Right renal pelvis (tissue), 4 donors: Measurements from ENCODE around the gene MPC1L. TPM values are rescaled to one million over a fixed set of nuclear protein-coding genes. Genes with fewer than 3 reads are reported as not detected.
A peak's percentile ranks its signal among the peaks of the same experiment; 100 is the strongest.
"Not testable (repeated sequence)": the region's sequence is repeated elsewhere in the genome, so short reads cannot be mapped to it uniquely, and the experiment has no call there.

Experiments used
- DNase-seq, 4 donors: peaks; one replicate each; pipeline ENCODE4 v3.0.0-alpha.2; 2013; ENCODE audit warnings: low read depth in 4 of 4, low spot score in 3 of 4, missing footprints in 1 of 4
- polyA plus RNA-seq, 4 donors: library from polyadenylated mRNA; unstranded; fragments of 120-200 nt; gene quantifications; one replicate each; pipeline ENCODE4 v1.2.1, GENCODE V29; 2013; ENCODE audit not compliant: insufficient read length in 4 of 4

MPC1L gene
- not detected for polyA plus RNA-seq

DNA sequence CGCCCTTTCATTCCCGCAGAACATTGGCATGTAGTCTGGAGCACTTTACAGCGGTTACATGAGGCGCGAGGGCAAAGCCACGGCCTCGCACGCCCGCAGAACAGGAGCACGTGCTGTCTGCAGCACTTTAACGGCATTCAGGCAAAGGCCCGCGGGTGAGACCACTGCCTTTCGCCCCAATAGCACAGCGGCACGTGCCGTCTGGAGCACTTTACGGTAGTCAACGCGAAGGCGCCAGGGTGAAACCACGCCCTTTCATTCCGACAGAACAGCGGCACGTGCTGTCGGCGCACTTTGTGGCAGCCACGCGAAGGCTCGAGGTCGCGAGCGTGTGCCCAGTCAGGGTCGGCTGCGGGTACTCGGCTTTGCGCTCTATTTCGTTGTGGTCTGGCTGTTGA is at the start of gene MPC1L:
MPC1L (plus strand) TSS at position 290 of the 398 bp plus-strand sequence. CDS start 138 bp downstream, outside the sequence.
- DNase-seq, result no peak

DNA sequence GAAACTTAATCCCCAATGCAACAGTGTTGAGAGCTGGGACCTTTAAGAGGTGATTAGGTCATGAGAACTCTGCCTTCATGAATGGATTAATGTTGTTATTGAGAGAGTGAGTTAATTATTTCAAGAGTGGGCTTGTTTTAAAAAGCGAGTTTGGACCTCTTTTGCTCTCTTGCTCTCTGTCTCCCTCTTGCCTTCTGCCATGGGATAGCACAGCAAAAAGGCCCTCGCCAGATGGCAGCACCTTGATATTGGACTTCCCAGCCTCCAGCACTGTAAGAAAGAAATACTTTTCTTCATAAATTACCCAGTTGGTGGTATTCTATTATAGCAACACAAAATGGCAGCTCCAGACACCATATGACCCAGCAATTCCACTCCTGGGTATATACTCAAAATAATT is 49.5 kb upstream of the MPC1L start:
- no peak for DNase-seq

DNA sequence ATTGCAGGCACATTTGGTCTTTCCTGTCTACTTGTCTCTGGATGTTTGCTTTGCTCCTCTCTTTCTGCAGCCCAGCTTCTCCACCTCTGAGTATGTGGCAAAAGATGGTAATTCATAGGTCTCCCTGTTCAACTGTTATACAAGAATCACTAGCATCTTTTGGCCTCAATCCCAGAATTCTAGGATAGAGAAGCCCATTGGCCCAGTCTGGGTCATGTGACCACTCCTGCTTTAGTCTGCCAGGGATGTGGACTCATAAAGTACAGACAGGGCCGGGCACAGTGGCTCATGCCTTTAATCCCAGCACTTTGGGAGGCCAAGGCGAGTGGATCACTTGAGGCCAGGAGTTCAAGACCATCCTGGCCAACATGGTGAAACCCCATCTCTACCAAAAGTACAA is 47.8 kb upstream of the MPC1L start:
- DNase-seq, result not testable (repeated sequence)

DNA sequence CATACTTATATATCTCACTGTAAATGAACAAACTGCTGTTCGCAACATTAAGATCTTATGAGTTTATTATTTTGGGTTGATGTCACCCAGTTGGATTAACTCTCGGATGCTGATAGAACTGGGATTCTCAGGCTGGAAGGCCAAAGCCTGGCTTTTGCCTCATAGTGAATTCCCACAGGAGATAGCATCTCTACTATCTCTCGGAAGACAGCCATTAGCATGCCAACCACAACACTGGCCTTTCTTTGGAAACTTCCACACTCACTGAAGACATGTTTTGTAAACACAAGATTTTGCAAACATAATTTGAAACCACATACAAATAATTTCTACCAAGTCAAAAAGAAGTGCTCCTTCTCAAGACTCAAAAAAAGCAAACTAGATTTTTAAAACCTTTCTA is 46.9 kb upstream of the MPC1L start:
- no peak for DNase-seq

DNA sequence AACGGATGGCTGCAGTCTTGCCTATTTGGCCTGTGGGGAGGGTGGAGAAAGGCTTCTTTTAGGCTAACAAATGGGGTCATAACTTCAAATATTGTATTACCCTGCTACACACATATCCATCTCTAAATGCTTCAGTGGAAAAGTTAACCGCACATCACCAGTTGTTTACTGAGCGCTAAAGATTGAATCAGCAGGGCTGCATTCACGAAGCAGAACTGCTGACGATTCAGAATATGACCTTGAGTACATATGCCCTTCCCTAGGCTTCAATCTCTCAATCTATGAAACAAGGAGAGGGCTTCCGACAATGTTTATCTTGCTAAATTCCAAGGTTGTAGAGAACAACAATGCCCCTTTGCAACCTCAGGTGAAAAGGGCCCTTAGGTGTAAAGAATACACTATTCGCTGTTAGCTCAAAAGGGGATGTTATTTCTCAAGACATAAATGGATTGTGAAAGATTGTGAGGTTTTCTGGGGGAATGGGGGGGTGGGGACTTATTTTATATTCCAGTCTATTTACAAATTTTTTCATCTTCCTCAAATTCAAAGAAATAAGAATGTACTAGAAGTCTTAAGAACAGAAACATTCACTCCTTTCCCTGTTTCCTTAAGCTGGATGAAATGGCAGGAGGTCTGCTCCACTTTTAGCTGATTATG is 45.1 kb upstream of the MPC1L start:
- no peak for DNase-seq

DNA sequence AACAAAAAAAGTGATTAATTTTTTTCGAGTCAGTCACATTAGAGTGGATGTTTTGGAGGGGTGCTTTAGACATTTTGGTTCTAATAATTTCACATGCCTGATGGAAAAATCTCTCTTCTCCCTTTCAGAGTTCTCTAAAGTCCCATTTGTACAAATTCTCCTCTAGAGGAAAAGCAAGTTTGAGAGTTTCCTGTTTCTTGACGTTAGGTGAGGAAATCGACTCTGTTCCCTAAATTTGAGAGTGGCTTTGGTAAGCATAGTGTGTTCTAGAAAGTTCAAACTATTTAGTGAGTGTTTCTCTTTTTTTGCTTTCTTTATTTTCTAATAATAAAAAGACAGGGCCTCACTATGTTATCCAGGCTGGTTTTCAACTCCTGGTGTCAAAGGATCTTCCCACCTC is 44.1 kb upstream of the MPC1L start:
- no peak for DNase-seq

DNA sequence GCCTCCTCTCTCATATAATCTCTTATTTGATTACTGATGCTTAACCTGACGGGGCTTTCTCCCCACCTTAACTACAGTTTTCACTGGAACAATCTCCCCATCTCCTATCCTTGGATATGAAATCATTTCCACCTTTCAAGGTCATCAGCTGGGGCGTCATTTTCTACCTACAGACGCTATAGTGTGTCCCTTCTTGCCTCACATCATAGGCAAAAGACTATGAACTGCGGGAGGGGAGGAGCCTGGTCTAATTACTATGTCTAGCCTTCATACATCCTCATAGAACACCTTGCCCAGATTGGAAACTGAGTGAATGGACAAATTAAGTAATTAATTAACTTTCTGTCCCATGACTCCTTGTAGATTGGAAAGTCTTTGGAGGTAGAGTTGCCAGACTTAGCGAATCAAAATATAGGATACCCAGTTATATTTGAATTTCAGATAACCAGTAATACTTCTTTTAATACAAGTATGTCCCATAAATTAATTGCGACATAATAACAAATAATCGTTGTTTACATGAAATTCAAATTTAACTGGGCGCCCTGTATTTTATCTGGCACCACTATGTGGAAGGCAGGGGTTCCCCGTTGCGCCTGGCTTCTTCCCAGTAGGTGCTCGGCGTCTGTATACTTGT is 43.2 kb upstream of the MPC1L start:
- DNase-seq, result no peak

DNA sequence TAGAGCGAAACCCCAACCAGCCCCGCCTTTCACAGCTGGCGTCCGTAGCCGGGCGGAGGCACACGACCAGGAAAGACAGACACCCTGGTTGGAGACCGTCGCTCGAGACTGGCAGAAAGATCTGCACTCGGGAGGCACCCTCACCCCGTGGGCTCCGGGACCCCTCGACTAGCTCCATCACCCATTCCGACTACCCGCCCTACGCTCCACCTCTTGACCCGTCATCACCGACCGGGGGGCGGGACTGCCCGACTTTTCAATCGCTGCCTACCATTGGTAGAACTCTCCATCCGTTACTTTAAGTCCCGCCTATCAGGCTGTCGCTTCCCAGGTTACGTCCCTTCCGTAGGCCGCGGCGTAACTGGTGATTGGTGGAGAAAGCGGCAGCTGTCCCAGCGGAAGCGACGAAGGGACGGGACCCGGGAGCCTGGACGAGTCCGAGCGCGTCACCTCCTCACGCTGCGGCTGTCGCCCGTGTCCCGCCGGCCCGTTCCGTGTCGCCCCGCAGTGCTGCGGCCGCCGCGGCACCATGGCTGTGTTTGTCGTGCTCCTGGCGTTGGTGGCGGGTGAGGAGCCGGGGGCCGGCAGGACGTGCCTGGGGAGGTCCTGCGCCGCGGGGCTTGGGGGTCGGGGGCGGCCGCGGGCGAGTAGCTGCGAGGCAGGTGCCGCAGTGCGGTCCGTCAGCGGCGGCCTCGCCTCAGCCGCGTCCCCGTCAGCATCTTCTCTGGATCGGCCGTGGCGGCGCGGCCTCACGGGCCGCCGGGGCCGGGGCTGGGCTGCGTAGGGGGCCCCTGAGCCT is 42.5 kb upstream of the MPC1L start, which contains the start of gene ATP6AP2:
ATP6AP2 (plus strand) TSS at position 434 of the 799 bp plus-strand sequence; CDS start at position 530, 96 bp downstream.
- DNase-seq, result peak; percentile 78 to 90 (median 84)

DNA sequence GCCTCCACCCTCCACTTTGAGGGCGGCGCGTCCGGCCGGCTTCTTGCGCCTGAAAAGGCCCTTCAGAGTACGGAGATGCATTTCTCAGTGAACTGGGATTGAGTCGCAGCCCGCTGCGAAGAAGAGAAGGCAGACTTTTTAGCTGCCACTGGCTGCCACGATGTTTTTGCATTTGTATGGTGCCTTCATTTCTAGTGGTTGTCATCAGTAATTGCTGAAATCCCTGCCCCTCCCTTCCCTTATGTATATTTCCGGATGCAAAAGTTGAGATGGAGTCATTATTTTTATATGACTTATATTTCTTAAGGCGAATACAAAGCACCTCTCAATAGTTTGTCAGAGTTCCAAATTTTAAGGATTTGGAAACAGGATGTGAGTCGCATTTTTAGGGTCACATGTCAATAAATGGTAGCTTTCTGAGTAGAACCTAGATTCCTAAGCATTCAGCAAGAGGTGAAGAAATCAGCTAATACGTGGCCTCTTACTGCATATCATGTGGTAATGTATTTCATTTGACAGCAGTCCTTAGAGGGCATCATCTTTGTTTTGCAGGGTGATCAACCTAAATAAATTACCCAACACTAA is 41.8 kb upstream of the MPC1L start:
- no peak for DNase-seq

DNA sequence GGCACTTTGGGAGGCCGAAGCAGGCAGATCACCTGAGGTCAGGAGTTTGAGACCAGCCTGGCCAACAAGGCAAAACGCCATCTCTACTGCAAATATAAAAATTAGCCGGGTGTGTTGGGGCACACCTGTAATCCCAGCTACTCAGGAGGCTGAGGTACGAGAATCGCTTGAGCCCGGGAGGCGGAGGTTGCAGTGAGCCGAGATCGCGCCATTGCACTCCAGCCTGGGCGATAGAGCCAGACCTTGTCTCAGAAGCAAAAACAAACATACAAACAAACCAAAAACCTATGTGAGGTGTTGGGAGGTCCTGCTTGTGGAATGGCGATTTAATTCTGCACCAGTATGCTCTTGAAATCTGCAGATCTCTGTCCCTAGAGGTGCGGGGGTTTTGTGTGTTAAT is 41.0 kb upstream of the MPC1L start:
- not testable (repeated sequence) for DNase-seq

DNA sequence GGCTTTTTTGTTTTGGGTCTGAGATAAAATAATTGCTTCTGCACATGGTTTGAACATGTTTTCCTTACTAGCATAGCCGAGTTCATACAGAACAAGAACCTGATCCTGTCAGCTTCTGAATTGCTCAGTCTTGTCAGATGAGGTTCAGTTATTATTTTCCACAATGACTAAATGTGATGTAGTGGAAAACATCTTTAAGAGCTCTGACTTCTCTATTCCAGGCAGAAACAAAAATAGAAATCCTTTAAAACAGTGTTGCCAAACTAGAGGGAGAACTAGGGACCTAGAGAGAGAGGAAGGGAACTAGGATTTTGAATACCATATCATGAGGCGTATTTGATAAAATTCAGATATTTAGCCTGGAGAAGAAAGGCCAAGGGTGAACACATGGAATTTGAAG is 40.4 kb upstream of the MPC1L start:
- no peak for DNase-seq

DNA sequence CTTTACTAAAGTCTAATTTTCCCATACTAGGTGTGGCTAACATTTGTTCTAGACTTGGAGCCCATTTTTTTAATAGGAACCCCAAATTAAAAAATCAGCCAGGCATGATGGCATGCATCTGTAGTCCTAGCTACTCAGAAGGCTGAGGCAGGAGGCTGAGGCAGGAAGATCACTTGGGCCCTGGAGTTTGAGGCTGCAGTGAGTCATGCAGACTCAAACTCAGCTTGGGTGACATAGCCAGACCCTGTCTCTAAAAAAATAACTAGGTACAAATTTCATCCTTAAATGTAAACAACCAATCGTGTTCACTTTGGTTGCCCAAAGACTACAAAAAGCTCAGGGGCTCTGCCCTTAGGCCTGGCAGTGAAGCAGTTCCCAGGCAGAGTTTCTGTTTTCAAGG is 35.6 kb upstream of the MPC1L start:
- not testable (repeated sequence) for DNase-seq

DNA sequence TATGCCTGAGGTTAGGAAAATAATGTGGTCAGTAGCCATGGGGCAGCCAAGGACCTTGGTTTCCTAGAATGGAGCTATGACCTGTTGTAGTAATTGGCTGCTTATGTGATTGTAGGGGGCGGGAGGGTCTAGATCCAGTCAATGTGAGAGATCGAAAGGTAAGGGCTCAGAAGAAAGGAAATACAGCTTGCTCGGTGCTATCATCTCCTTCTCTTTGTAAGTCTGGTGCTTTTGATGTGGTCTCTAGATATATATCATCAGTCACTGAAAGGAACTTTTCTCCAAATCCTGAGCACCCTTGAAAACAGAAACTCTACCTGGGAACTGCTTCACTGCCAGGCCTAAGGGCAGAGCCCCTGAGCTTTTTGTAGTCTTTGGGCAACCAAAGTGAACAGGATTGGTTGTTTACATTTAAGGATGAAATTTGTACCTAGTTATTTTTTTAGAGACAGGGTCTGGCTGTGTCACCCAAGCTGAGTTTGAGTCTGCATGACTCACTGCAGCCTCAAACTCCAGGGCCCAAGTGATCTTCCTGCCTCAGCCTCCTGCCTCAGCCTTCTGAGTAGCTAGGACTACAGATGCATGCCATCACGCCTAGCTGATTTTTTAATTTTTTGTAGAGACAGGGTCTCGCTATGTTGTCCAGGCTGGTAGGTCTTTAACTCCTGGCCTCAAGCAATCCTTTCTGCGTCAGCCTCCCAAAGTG is 33.5 kb upstream of the MPC1L start:
- not testable (repeated sequence) for DNase-seq

DNA sequence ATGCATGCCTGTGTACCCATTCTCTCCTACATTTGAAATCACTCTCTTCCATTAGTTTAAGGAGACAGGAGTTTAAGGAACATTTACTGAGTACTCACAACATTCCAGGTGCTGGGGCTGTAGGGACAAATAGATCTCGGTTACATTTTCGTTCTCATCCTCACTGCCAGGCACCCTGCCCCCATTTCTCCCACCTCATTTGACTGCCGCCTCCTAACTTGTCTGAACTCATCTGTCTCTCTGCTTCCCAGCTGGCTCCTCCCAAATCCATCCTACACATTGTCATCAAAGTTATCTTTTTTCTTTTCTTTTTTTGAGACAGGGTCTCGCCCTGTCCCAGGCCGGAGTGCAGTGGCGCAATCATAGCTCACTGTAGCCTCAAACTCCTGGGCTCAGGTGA is 19.8 kb upstream of the MPC1L start:
- DNase-seq, result no peak

DNA sequence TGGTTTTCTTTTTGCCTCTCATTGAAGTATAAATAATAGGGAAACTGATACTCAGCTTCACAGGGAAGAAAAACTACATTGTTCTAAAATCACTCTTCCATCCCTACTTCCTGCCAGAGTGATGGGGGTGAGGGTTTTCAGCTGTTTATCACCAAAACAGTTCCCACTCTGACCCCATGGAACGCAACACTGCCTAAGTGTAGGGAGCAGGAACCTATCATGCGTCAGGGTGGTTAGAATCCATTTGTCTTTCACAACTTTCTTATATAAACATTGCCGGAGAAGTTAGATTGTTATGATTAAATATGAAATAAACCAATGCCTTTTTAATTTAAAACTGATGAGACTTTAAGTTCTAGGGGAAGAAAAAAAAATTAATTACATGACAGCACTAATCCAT is 15.8 kb upstream of the MPC1L start:
- no peak for DNase-seq

DNA sequence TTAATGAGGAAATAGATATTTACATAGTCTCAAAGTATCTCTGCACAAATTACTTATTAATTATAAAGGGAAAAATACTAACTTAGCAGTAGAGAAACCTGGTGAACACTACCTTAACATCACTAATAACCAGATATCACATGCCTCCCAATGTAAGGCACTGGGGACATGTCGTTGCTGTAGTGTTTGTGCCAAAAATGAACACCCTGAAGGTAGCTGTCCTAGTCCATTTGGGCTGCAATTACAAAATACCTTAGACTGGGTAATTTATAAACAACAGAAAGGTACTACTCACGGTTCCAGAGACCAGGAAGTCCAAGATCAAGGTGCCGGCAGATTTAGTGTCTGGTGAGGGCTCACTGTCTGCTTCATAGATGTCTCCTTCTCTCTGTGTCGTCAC is 10.7 kb upstream of the MPC1L start:
- DNase-seq, result no peak

DNA sequence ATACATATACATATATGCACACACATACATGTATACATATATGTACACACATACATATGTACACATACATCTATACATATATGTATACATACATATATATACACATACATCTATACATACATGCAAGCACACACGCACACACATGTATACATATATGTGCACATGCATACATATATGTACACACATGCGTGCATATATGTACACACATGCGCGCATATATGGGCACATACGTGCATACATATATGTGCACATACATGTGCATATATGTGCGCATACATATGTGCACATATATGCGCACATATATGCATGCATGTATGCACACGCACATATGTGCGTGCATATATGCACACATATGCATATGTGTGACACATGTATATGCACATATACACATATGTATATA is 7.3 kb upstream of the MPC1L start:
- no peak for DNase-seq

DNA sequence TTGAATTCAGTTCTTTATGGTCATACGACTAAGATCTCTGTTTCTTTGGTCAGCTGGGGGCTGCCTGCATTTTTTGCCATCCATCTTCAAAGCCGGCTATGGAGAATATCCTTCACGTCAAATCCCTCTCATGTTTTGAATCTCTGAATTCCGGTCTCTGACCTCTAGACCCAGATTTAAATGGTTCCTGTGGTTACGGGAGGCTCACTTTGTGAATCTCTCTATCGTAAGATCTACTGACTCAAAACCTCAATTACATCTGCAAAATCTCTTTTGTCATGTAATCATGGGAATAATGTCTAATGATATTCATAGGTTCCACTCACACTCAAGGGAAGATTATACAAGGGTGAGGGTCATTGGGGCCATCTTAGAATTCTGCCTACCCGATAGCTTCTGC is 5.7 kb upstream of the MPC1L start:
- DNase-seq, result no peak

DNA sequence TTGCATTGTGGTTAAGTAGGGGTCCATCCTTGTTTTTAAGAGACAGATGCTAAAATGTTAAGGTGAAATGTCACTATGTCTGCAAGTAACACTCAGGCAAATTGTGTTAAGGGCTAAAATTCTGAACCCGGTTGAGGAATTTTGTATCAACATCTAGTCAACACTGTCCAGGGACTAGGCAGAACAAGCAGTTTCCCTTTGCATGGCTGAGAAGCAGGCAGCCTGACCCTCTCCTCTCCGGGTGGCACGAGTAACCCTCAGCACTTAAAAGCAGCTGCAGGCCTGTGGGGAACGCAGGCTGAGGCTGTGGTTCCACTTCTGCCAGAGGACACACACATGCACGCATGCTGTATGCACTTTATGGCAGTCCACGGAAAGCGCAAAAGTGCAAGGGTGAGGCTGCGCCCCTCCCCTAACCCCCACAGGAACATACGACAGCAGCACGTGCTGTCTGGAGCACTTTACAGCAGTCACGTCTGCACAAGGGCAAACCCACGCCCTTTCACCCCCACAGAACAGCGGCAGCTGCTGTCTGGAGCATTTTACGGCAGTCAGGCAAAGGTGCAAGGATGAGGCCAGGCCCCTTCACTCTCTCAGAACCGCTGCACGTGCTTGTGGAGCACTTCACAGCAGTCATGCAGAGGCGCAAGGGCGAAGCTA is 619 bp upstream of the MPC1L start:
- no peak for DNase-seq

DNA sequence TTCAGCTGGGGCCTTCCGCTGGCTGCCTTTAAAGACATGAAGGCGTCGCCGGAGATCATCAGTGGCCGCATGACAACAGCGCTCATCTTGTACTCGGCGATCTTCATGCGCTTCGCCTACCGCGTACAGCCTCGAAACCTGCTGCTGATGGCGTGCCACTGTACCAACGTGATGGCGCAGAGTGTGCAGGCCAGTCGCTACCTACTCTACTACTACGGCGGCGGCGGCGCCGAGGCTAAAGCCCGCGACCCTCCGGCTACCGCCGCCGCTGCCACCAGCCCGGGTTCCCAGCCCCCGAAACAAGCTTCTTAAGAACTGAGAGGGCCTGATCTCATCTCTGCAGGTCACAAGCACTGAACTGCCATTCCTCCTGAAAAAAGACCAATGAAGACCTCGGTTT is 437 bp downstream of the MPC1L start:
- DNase-seq, result no peak
